Activated CD4-positive, alpha-beta memory T cell treated with anti-CD3 and anti-CD28 coated beads for 36 hours (primary cell): ENCODE results near the gene SDR42E1. TPM values are rescaled to one million over a fixed set of nuclear protein-coding genes. Genes with fewer than 3 reads are reported as not detected.

Experiments used
- CTCF ChIA-PET: fragments of 350-600 bp; sonication (Branson Sonifier 250); formaldehyde crosslinking; loops from one replicate; lab custom pipeline; 2021; ENCODE audit warnings: antibody characterized with exemption, inconsistent platforms; lab: Charles Lee
- POLR2A ChIA-PET: fragments of 350-600 bp; sonication (Branson Sonifier 250); formaldehyde crosslinking; loops from one replicate; lab custom pipeline; 2021; ENCODE audit warnings: antibody characterized with exemption; lab: Charles Lee
- DNase-seq: peaks from one replicate; pipeline ENCODE4 v3.0.0-alpha.2; 2020
- H3K27ac Mint-ChIP-seq: one replicate; pipeline ENCODE4 v1.8.0; 2021; ENCODE audit warnings: mixed read lengths
- H3K27me3 Mint-ChIP-seq: one replicate; pipeline ENCODE4 v1.8.0; 2021; ENCODE audit warnings: mixed read lengths
- H3K36me3 Mint-ChIP-seq: one replicate; pipeline ENCODE4 v1.8.0; 2021; ENCODE audit warnings: mixed read lengths
- H3K4me1 Mint-ChIP-seq: one replicate; pipeline ENCODE4 v1.8.0; 2021; ENCODE audit warnings: low read depth, mixed read lengths
- H3K4me3 Mint-ChIP-seq: one replicate; pipeline ENCODE4 v1.8.0; 2021; ENCODE audit warnings: mild to moderate bottlenecking, mixed read lengths
- H3K9me3 Mint-ChIP-seq: one replicate; pipeline ENCODE4 v1.8.0; 2021; ENCODE audit warnings: mixed read lengths
- intact Hi-C: fragments of 100-400 bp; cut with micrococcal nuclease; formaldehyde crosslinking; loops from one replicate; pipeline ENCODE4 v1.15.1; 2023
- total RNA-seq, 2 experiments: library from RNA; stranded (reverse); gene quantifications; one replicate each; pipeline ENCODE4 v1.2.3, GENCODE V29; 2021

The SDR42E1 gene
- total RNA-seq, 2 experiments from 2014 or later, result 4.1 to 4.9 TPM

DNA sequence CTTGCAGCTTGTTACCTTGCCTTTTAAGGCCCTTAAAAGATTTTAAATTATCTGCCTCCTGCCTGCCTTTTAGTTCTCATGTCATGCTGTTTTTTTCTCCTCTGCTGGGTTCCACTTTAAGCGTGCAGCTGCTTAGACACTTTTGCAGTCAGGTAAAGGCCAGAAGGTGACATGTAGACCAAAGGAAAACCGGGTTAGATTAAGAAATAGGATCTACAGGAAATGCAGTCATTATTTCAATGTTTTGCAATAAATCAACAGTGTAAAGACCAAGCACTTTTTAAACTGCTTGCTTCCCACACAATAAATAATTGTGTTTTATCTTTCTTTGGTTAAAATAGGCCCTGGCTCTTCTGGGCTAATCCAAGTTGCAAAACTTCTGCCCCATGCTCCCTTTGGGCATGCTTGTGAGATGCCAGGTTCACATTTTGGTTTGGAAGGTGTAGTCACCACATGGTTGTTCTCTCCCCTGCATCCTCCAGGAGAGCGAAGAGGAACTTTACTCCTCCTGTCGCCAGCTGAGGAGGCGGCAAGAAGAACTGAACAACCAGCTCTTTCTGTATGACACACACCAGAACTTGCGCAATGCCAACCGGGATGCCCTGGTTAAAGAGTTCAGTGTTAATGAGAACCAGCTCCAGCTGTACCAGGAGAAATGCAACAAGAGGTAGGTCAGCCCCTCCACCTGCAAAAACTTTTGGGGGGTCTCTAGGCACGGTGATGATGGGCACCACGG, 54.9 kb downstream of the SDR42E1 start:
- no peak overlapping the region for H3K4me3 Mint-ChIP-seq
- DNase-seq, result no peak
- no peak overlapping the region for H3K27ac Mint-ChIP-seq
- H3K4me1 Mint-ChIP-seq, result no peaks in the 10 kb centered on the region
- H3K36me3 Mint-ChIP-seq, result peaks cover 2% of the 10 kb centered on the region
- H3K27me3 Mint-ChIP-seq, result no peaks in the 10 kb centered on the region
- intact Hi-C loops, result no loop called here
- CTCF ChIA-PET, result interaction anchor here (0.6 kb wide), 1 partner anchor 83 kb away, joined by 3 read pairs; no protein-coding TSS in a partner anchor
- peaks cover 4% of the 10 kb centered on the region for H3K9me3 Mint-ChIP-seq
- POLR2A ChIA-PET, result no interaction called here

DNA sequence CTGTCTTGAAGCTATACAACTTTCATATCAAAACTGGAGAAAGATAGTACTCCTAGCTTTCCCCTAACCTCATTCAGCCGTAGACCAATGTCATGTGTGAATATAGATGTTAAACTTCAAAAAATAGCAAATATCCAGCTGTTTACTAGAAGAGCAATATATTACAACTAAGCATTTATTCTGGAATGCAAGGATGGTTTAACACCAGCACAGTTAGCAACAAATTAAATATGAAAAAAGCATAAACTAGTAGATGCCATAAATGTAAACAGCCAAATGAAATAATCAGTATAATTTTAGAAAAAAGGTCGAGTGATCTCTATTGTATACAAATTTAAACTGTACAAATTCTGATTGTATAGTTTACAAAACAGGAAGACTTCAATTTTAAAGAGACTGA, 59.7 kb downstream of the SDR42E1 start:
- ChIA-PET CTCF (no interaction called here), POLR2A (no interaction called here)
- Mint-ChIP-seq H3K36me3 (peaks cover 3% of the 10 kb centered on the region), H3K9me3 (peaks cover 12% of the 10 kb centered on the region), H3K27ac (no peak overlapping the region), H3K4me3 (no peak overlapping the region), H3K4me1 (no peaks in the 10 kb centered on the region), H3K27me3 (no peaks in the 10 kb centered on the region)
- no peak for DNase-seq
- intact Hi-C loops, result no loop called here

DNA sequence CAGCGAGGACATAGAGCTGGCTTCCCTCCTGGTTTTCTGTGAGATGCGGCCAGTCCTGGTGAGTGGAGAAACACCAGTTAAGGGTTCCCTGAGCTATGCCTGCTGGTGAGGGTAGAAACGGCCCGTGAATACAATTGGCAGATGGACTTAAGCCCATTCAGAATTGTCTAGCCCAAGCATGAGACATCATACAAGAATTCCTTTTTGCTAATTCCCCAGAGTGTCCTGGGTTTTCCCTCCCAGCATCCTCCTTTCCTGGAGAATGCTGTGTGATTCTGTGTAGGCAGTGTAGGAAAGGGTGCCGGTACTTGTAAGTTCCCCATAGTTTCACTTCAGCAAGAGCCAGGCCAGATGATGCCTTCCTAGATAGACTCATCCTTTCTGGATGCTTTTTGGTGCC, 65.1 kb downstream of the SDR42E1 start:
- intact Hi-C loops, result no loop called here
- CTCF ChIA-PET, result interaction anchor here (1.3 kb wide), 1 partner anchor 60 kb away, joined by 3 read pairs; no protein-coding TSS in a partner anchor
- H3K4me1 Mint-ChIP-seq, result no peaks in the 10 kb centered on the region
- H3K27me3 Mint-ChIP-seq, result no peaks in the 10 kb centered on the region
- H3K9me3 Mint-ChIP-seq, result peaks cover 6% of the 10 kb centered on the region
- H3K27ac Mint-ChIP-seq, result no peak overlapping the region
- DNase-seq, result no peak
- POLR2A ChIA-PET, result no interaction called here
- H3K4me3 Mint-ChIP-seq, result no peak overlapping the region
- H3K36me3 Mint-ChIP-seq, result no peaks in the 10 kb centered on the region

DNA sequence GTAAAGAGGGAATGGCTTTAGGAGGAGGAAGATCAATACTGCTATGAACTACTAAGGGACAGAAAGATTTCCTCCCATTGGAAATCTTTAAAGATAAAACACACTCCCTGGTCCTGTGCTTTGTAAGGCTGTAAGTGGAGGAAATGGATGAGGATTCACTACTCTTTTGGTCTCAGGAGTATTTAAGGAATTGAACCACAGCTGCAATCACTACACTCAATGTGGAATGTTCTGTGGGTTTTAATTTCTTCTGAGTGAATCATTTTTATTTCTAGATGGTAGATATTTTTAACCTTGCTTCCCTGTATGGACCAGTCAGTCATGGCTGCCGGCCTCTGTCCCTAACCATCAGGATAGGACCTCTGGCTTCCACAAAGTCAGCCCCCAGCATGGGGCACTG, 65.6 kb downstream of the SDR42E1 start:
- no peak overlapping the region for H3K27ac Mint-ChIP-seq
- POLR2A ChIA-PET, result no interaction called here

DNA sequence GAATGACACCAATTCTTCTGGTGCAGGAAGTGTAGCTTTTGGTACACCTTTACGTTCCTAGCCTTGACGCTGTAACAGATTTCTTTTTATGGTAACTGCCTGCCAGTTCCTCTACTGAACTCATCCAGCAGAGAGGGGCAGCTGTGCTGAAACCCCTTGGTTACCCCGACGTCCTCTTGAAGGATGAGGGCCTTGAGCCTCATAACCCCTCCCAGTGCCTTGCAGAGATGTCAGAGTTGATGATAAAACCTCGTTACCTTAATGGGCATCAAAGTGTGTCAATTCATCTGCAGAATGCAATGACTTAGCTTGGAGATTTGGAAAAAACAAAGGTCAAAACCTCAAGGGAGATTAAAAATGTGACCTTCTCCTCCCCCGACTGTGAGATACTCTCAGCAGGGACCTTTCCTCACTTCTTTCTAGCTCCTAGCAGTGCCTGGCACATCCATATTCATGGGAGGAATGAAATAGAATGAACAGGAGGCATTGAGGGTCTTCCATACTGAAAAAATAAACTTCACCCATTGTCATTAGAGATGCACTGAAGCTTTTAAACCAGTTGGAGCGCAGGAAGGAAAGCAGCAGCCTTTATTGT, 69.2 kb downstream of the SDR42E1 start:
- no peaks in the 10 kb centered on the region for H3K4me1 Mint-ChIP-seq
- intact Hi-C loops, result no loop called here
- H3K27ac Mint-ChIP-seq, result no peak overlapping the region
- ChIA-PET CTCF (interaction anchor here (5.6 kb wide), 1 partner anchor 287 kb away, joined by 49 read pairs; no protein-coding TSS in a partner anchor), POLR2A (no interaction called here)
- no peaks in the 10 kb centered on the region for H3K9me3 Mint-ChIP-seq
- no peaks in the 10 kb centered on the region for H3K27me3 Mint-ChIP-seq
- no peak for DNase-seq
- H3K36me3 Mint-ChIP-seq, result no peaks in the 10 kb centered on the region
- no peak overlapping the region for H3K4me3 Mint-ChIP-seq

More for the DNA sequence above, 65.6 kb downstream of the SDR42E1 start:
- Mint-ChIP-seq H3K27me3 (no peaks in the 10 kb centered on the region), H3K36me3 (no peaks in the 10 kb centered on the region), H3K4me1 (no peaks in the 10 kb centered on the region), H3K9me3 (peaks cover 1% of the 10 kb centered on the region), H3K4me3 (no peak overlapping the region)
- intact Hi-C loops, result no loop called here
- DNase-seq, result no peak
- CTCF ChIA-PET, result no interaction called here

DNA sequence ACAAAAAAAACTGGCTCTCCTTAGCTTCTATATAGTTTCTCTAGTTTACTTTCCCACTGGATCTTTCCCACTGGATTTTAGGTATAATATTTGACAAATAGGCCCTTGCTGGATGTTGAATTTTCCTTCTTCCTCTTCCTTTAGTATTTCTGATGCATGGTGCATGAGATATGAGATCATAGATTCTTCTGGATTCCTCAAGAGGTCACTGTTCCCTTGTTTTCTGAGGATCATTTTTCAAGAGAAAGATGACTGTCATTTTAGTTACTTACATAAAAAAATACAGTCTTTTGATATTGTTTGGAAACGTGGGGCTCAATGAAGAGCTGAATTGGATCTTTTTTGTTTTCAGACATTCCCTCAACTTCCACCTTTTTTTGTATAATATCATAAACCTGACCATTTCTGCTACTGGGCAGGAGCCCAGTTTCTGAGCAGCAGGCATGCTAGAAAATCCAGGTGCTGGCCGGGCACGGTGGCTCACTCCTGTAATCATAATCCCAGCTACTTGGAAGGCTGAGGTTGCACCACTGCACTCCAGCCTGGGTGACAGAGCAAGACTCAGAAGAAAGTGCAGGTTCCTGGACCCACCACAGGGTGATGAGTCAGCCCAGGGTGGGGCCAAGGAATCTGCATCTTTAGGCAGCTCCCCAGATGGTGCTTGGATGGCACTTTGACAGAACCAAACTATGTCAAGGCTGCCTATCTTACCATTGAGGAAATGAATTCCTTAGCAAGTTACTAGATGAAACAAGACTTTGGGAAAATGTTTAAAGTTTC, 70.3 kb downstream of the SDR42E1 start:
- Mint-ChIP-seq H3K4me3 (no peak overlapping the region), H3K36me3 (no peaks in the 10 kb centered on the region), H3K9me3 (no peaks in the 10 kb centered on the region), H3K27ac (no peak overlapping the region), H3K4me1 (no peaks in the 10 kb centered on the region), H3K27me3 (no peaks in the 10 kb centered on the region)
- ChIA-PET POLR2A (no interaction called here), CTCF (interaction anchor here (5.6 kb wide), 1 partner anchor 289 kb away, joined by 49 read pairs; no protein-coding TSS in a partner anchor)
- intact Hi-C loops, result loop anchor here (1.0 kb wide), 1 partner anchor 289 kb away; no protein-coding TSS in a partner anchor
- DNase-seq, result peak; percentile 18

DNA sequence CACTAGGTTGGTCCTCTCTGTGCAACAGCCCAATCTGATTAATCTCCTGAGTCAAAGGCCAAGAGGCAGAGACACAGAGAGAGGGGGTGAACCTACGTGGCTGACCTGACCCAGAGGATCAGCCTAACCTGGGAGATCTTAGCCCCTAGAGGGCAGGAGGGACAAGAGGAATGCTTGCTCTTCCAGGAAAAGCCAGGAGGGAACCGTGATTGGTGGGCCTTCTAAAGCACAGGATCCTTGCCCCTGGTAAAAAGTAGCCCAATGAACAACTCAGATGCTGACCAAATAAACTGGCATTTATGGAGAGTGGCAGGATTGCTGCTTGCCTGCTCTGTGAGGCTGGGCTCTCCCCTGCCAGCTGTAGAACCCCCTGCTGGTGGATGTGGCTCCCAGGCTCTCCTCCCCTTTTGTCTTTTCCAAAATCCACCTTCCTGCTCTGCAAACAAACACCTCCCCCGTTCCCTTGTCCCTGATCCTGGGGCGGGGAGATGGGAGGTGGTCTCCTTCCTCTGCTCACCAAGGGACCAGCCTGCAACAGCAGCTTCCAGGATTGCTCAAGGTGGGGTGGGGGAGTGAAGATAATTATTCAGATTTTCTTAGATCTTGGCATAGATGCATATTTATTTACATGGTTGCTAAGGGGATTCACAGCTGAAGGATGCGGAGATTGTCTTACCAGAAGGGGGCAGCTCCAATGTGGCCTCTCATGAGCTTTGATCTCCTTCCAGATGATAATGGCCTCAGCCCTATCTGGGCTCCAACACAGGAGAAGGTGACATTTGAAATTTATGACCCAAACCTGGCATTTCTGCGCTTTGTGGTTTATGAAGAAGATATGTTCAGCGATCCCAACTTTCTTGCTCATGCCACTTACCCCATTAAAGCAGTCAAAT, 71.9 kb downstream of the SDR42E1 start:
- H3K36me3 Mint-ChIP-seq, result no peaks in the 10 kb centered on the region

More for the DNA sequence above, 71.9 kb downstream of the SDR42E1 start:
- DNase-seq, result no peak
- ChIA-PET CTCF (interaction anchor here (0.6 to 5.6 kb wide), 4 partner anchors 122 to 325 kb away, joined by 3 to 49 read pairs (median 3); partner anchors contain the start of gene MPHOSPH6), POLR2A (no interaction called here)
- Mint-ChIP-seq H3K4me3 (no peak overlapping the region), H3K27ac (no peak overlapping the region), H3K4me1 (no peaks in the 10 kb centered on the region), H3K9me3 (no peaks in the 10 kb centered on the region), H3K27me3 (no peaks in the 10 kb centered on the region)
- intact Hi-C loops, result loop anchor here (1.0 kb wide), 1 partner anchor 291 kb away; no protein-coding TSS in a partner anchor

Other genes starting within 250 kb of the SDR42E1 start
- gene PLCG2, start 232.2 kb downstream of the SDR42E1 start, total RNA-seq, result 10 to 100 TPM in 1 of 2 experiments, 1 to 10 TPM in 1; 8.3 to 10.6 TPM
- gene HSD17B2, start 23.8 kb upstream of the SDR42E1 start, total RNA-seq, result not detected
- gene MPHOSPH6, start 158.8 kb upstream of the SDR42E1 start, total RNA-seq, result 10 to 100 TPM; 36.0 to 37.0 TPM